CD4-positive, alpha-beta memory T cell (primary cell): ENCODE data around the gene SLC15A5. TPM values are rescaled to one million over a fixed set of nuclear protein-coding genes. Genes with fewer than 3 reads are reported as not detected.
A peak's percentile ranks its signal among the peaks of the same experiment; 100 is the strongest.

Experiments
- CTCF ChIA-PET: fragments of 350-600 bp; sonication (Branson Sonifier 250); formaldehyde crosslinking; loops from one replicate; lab custom pipeline; 2021; ENCODE audit warnings: inconsistent platforms; ENCODE audit not compliant: partially characterized antibody; lab: Charles Lee
- POLR2A ChIA-PET: fragments of 350-600 bp; sonication (Branson Sonifier 250); formaldehyde crosslinking; loops from one replicate; lab custom pipeline; 2021; ENCODE audit not compliant: partially characterized antibody; lab: Charles Lee
- DNase-seq, 5 donors: peaks; one replicate each; pipeline versions ENCODE4 v3.0.0 to v3.0.0-alpha.2; 2020 to 2022; ENCODE audit warnings: mixed read lengths in 1 of 5
- H3K27ac ChIP-seq: one replicate; pipeline ENCODE4 v1.7.0; 2013; ENCODE audit warnings: low read depth, low read length
- H3K27me3 ChIP-seq: 2 replicates; pipeline ENCODE4 v1.7.0; 2013; ENCODE audit warnings: mild to moderate bottlenecking, low read length, moderate library complexity; ENCODE audit not compliant: insufficient read depth
- H3K36me3 ChIP-seq: 2 replicates; pipeline ENCODE4 v1.7.0; 2013; ENCODE audit warnings: mild to moderate bottlenecking, low read length, moderate library complexity; ENCODE audit not compliant: insufficient read depth
- H3K4me1 ChIP-seq: 2 replicates; pipeline ENCODE4 v1.7.0; 2013; ENCODE audit warnings: mild to moderate bottlenecking, low read length, moderate library complexity; ENCODE audit not compliant: insufficient read depth
- H3K4me3 ChIP-seq, 2 donors: one replicate each; pipeline ENCODE4 v1.7.0; 2013; ENCODE audit warnings: low read length in 2 of 2, mild to moderate bottlenecking in 1 of 2
- H3K9me3 ChIP-seq, 2 donors: one replicate each; pipeline ENCODE4 v1.7.0; 2013; ENCODE audit warnings: low read length in 2 of 2, control low read depth in 1 of 2; ENCODE audit not compliant: control insufficient read depth in 1 of 2
- H3K27ac Mint-ChIP-seq, 7 donors: one replicate each; pipeline ENCODE4 v1.8.0; 2020 to 2021; ENCODE audit warnings: mixed read lengths in 7 of 7, mild to moderate bottlenecking in 6 of 7, inconsistent platforms in 3 of 7, moderate library complexity in 3 of 7
- H3K27me3 Mint-ChIP-seq, 2 donors: one replicate each; pipeline ENCODE4 v1.8.0; 2020 to 2021; ENCODE audit warnings: mixed read lengths in 2 of 2
- H3K36me3 Mint-ChIP-seq, 2 donors: one replicate each; pipeline ENCODE4 v1.8.0; 2020 to 2021; ENCODE audit warnings: mixed read lengths in 2 of 2, inconsistent platforms in 1 of 2, mild to moderate bottlenecking in 1 of 2
- H3K4me1 Mint-ChIP-seq, 4 donors: one replicate each; pipeline ENCODE4 v1.8.0; 2020 to 2021; ENCODE audit warnings: mixed read lengths in 4 of 4, mild to moderate bottlenecking in 1 of 4
- H3K4me3 Mint-ChIP-seq, 8 donors: one replicate each; pipeline ENCODE4 v1.8.0; 2020 to 2021; ENCODE audit warnings: mixed read lengths in 8 of 8, mild to moderate bottlenecking in 7 of 8, moderate library complexity in 6 of 8, inconsistent platforms in 3 of 8
- H3K9me3 Mint-ChIP-seq, 8 donors: one replicate each; pipeline ENCODE4 v1.8.0; 2020 to 2021; ENCODE audit warnings: mixed read lengths in 8 of 8, mild to moderate bottlenecking in 5 of 8, inconsistent platforms in 3 of 8, moderate library complexity in 1 of 8
- intact Hi-C: fragments of 100-400 bp; cut with micrococcal nuclease; formaldehyde crosslinking; loops from one replicate; pipeline ENCODE4 v1.15.1; 2023
- polyA plus RNA-seq, 2 donors: library from polyadenylated mRNA; unstranded; fragments of 300-500 nt; fragmentation: Illumina TruSeq; gene quantifications; one replicate each; pipeline ENCODE4 v1.2.3, GENCODE V29; 2021
- total RNA-seq, 2 experiments: library from RNA; stranded (reverse); gene quantifications; one replicate each; pipeline ENCODE4 v1.2.3, GENCODE V29; 2021

The SLC15A5 gene
- total and polyA plus RNA-seq, 4 experiments from 2014 or later = not detected

DNA sequence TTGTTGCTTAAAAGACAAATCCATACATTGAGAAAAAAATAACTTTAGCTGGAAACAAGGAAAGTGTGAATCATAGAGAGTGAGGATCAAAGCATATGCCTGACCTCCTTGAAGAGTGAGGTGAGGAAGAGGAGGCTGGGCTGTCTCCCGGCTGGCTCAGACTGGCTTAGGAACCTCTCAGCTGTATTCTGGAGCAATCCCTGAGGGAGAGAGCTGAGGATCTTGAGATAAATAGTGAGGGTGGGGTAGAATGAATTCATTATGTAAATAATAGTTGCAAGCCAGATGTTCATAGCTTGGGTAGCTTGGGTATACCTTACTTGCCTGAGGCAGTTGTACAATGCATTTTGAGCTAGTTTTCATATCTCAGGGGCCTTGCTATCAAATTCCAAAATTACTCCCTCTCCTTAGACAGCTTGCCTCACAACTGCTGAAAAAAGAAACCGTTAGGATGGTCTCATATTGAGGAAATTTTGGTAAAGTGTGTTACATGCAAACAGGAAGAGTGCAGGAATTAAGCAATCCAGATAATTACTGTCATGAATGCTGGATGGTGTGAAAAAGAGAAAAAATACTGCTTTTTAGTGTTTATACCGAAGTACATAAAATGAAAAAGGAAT lies 30.5 kb upstream of the SLC15A5 start:
- H3K27ac Mint-ChIP-seq = no peak overlapping the region
- no peak overlapping the region for H3K4me3 Mint-ChIP-seq

DNA sequence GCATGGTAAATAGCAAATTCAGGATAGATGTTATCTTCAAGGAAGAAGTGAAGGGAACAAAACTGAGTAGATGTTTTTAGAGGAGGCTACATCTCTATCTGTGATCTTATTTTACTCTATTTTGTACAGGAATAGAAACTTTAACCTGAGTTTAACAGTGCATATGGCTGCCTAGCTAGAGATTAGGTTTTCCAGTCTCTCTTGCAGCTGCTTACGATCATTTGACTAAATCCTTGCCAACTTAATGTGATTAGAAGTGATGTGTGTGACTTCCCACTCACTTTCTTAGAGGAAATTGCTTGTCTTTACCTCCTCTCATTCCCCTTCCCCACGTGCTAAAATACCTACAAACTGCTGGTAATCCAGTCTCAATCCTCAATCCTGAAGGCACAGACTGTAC lies 26.5 kb upstream of the SLC15A5 start:
- DNase-seq = no peak
- Mint-ChIP-seq H3K4me1 (no peaks in the 10 kb centered on the region), H3K27me3 (no peaks in the 10 kb centered on the region), H3K27ac (no peak overlapping the region), H3K4me3 (no peak overlapping the region), H3K9me3 (peaks cover 0 to 11% (median 4%) of the 10 kb centered on the region in 8 donors), H3K36me3 (no peaks in the 10 kb centered on the region)
- intact Hi-C loops = no loop called here
- CTCF ChIA-PET = no interaction called here
- no peaks in the 10 kb centered on the region for H3K9me3 ChIP-seq
- H3K36me3 ChIP-seq = no peaks in the 10 kb centered on the region
- H3K27me3 ChIP-seq = no peaks in the 10 kb centered on the region
- no peak overlapping the region for H3K4me3 ChIP-seq
- POLR2A ChIA-PET = no interaction called here
- H3K4me1 ChIP-seq = no peaks in the 10 kb centered on the region
- no peak overlapping the region for H3K27ac ChIP-seq

More for the DNA sequence above, 30.5 kb upstream of the SLC15A5 start:
- H3K36me3 Mint-ChIP-seq = no peaks in the 10 kb centered on the region
- H3K27me3 Mint-ChIP-seq = no peaks in the 10 kb centered on the region
- no peaks in the 10 kb centered on the region for H3K4me1 Mint-ChIP-seq
- Histone ChIP-seq H3K36me3 (no peaks in the 10 kb centered on the region), H3K9me3 (no peaks in the 10 kb centered on the region), H3K4me3 (no peak overlapping the region), H3K27me3 (no peaks in the 10 kb centered on the region), H3K4me1 (no peaks in the 10 kb centered on the region), H3K27ac (no peak overlapping the region)
- DNase-seq = no peak
- peaks cover 0 to 27% (median 12%) of the 10 kb centered on the region in 8 donors for H3K9me3 Mint-ChIP-seq
- ChIA-PET POLR2A (no interaction called here), CTCF (no interaction called here)
- intact Hi-C loops = no loop called here

- Mint-ChIP-seq H3K27me3 (no peaks in the 10 kb centered on the region), H3K9me3 (peaks cover 0 to 14% (median 5%) of the 10 kb centered on the region in 8 donors), H3K4me1 (no peaks in the 10 kb centered on the region), H3K36me3 (no peaks in the 10 kb centered on the region), H3K27ac (no peak overlapping the region), H3K4me3 (no peak overlapping the region)
- Histone ChIP-seq H3K27ac (no peak overlapping the region), H3K9me3 (no peaks in the 10 kb centered on the region), H3K4me3 (no peak overlapping the region), H3K27me3 (no peaks in the 10 kb centered on the region), H3K36me3 (no peaks in the 10 kb centered on the region), H3K4me1 (no peaks in the 10 kb centered on the region)
- intact Hi-C loops = no loop called here
- CTCF ChIA-PET = no interaction called here
- POLR2A ChIA-PET = no interaction called here
- DNase-seq = no peak
Observed at GRCh38 chr12:16300736-16301135, 23.3 kb upstream of the SLC15A5 start.

DNA sequence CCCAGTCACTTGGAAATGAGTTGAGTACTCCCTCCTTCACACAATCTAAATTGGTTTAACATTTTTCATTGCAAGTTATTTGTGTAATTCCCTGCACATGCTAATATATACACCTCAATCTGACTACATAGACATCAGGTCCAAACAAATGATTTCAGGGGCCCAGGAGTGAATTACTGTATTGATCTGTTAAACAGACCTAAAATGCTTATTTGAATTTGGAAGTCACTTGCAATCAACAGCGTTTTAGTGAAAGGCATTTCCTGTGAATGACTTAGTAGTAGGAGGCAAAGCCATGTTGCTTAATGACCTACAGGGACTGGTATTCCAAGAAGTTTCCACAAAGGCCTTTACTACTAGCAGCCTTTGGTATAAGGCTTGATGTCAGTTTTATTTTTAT lies 22.6 kb upstream of the SLC15A5 start:
- Histone ChIP-seq H3K4me3 (no peak overlapping the region), H3K27me3 (no peaks in the 10 kb centered on the region), H3K4me1 (no peaks in the 10 kb centered on the region), H3K9me3 (no peaks in the 10 kb centered on the region), H3K27ac (no peak overlapping the region), H3K36me3 (no peaks in the 10 kb centered on the region)
- intact Hi-C loops = no loop called here
- H3K9me3 Mint-ChIP-seq = peaks cover 0 to 13% (median 5%) of the 10 kb centered on the region in 8 donors
- no peak for DNase-seq
- H3K4me3 Mint-ChIP-seq = no peak overlapping the region
- H3K27me3 Mint-ChIP-seq = no peaks in the 10 kb centered on the region
- ChIA-PET POLR2A (no interaction called here), CTCF (no interaction called here)
- no peaks in the 10 kb centered on the region for H3K36me3 Mint-ChIP-seq
- H3K4me1 Mint-ChIP-seq = no peaks in the 10 kb centered on the region
- H3K27ac Mint-ChIP-seq = no peak overlapping the region

DNA sequence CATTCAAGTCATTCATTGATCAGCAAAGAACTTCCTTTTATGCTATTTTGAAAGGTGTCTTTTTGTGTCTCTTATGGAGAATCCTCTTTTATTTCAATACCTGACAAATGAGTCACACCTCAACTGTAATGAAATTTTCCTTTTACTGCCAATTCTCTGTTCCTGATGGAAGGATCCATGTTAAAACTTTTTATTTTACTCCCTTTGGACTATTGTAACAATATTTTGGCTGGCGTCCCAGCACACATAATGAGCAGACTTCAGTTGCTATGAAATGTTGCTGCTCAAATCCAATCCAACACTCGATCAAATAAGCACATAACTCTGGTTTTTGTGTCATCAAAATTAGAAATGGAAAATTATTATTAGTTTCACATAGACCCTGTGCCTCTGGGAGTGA lies 21.9 kb upstream of the SLC15A5 start:
- H3K36me3 ChIP-seq = no peaks in the 10 kb centered on the region
- no peak overlapping the region for H3K4me3 ChIP-seq
- Mint-ChIP-seq H3K27me3 (no peaks in the 10 kb centered on the region), H3K27ac (no peak overlapping the region), H3K4me1 (no peaks in the 10 kb centered on the region), H3K9me3 (peaks cover 0 to 13% (median 4%) of the 10 kb centered on the region in 8 donors), H3K36me3 (no peaks in the 10 kb centered on the region), H3K4me3 (no peak overlapping the region)
- H3K27ac ChIP-seq = no peak overlapping the region
- CTCF ChIA-PET = no interaction called here
- intact Hi-C loops = no loop called here
- no peaks in the 10 kb centered on the region for H3K4me1 ChIP-seq
- no peak for DNase-seq
- H3K9me3 ChIP-seq = no peaks in the 10 kb centered on the region
- POLR2A ChIA-PET = no interaction called here
- no peaks in the 10 kb centered on the region for H3K27me3 ChIP-seq

- peaks cover 0 to 10% (median 5%) of the 10 kb centered on the region in 8 donors for H3K9me3 Mint-ChIP-seq
- H3K36me3 Mint-ChIP-seq = no peaks in the 10 kb centered on the region
- no peaks in the 10 kb centered on the region for H3K36me3 ChIP-seq
- CTCF ChIA-PET = no interaction called here
- H3K9me3 ChIP-seq = no peaks in the 10 kb centered on the region
- H3K27ac Mint-ChIP-seq = peak overlapping the region in 1 of 7 donors; percentile 7
- no peak for DNase-seq
- no peaks in the 10 kb centered on the region for H3K4me1 Mint-ChIP-seq
- no peaks in the 10 kb centered on the region for H3K27me3 Mint-ChIP-seq
- POLR2A ChIA-PET = no interaction called here
- H3K4me3 Mint-ChIP-seq = no peak overlapping the region
- H3K4me1 ChIP-seq = no peaks in the 10 kb centered on the region
- H3K27me3 ChIP-seq = no peaks in the 10 kb centered on the region
- H3K4me3 ChIP-seq = no peak overlapping the region
- intact Hi-C loops = no loop called here
- no peak overlapping the region for H3K27ac ChIP-seq
Observed at GRCh38 chr12:16297521-16297920, 20.0 kb upstream of the SLC15A5 start.

GRCh38 chr12:16294376-16294956 lies 17.0 kb upstream of the SLC15A5 start:
- no peak overlapping the region for H3K27ac ChIP-seq
- H3K4me1 Mint-ChIP-seq = no peaks in the 10 kb centered on the region
- CTCF ChIA-PET = no interaction called here

More at GRCh38 chr12:16294376-16294956, 17.0 kb upstream of the SLC15A5 start:
- no peaks in the 10 kb centered on the region for H3K27me3 Mint-ChIP-seq
- no peaks in the 10 kb centered on the region for H3K36me3 Mint-ChIP-seq
- no peaks in the 10 kb centered on the region for H3K36me3 ChIP-seq
- POLR2A ChIA-PET = no interaction called here
- no peak for DNase-seq
- no peaks in the 10 kb centered on the region for H3K27me3 ChIP-seq
- H3K9me3 ChIP-seq = no peaks in the 10 kb centered on the region
- no peak overlapping the region for H3K27ac Mint-ChIP-seq
- intact Hi-C loops = no loop called here
- no peak overlapping the region for H3K4me3 Mint-ChIP-seq
- H3K9me3 Mint-ChIP-seq = peaks cover 0 to 14% (median 5%) of the 10 kb centered on the region in 8 donors
- no peak overlapping the region for H3K4me3 ChIP-seq
- no peaks in the 10 kb centered on the region for H3K4me1 ChIP-seq
